Parathyroid adenoma (tissue), 2 donors: ENCODE data around the gene EHHADH.

ENCODE experiments used
- H2AFZ ChIP-seq: fragments of 300-600 bp; sonication (generic); one replicate; pipeline ENCODE4 v1.7.0; 2017; ENCODE audit warnings: antibody characterized with exemption, mild to moderate bottlenecking
- H3K27ac ChIP-seq: fragments of 300-600 bp; sonication (generic); one replicate; pipeline ENCODE4 v1.7.0; 2017
- H3K27me3 ChIP-seq: fragments of 300-600 bp; sonication (generic); one replicate; pipeline ENCODE4 v1.7.0; 2017; ENCODE audit warnings: low read length; ENCODE audit not compliant: control insufficient read depth, insufficient read depth
- H3K36me3 ChIP-seq: fragments of 300-600 bp; sonication (generic); one replicate; pipeline ENCODE4 v1.7.0; 2017; ENCODE audit warnings: low read length; ENCODE audit not compliant: control insufficient read depth, insufficient read depth
- H3K4me1 ChIP-seq: fragments of 300-600 bp; sonication (generic); one replicate; pipeline ENCODE4 v1.7.0; 2017; ENCODE audit warnings: control low read depth
- H3K4me2 ChIP-seq: fragments of 300-600 bp; sonication (generic); one replicate; pipeline ENCODE4 v1.7.0; 2017; ENCODE audit warnings: low read length
- H3K4me3 ChIP-seq: fragments of 300-600 bp; sonication (generic); one replicate; pipeline ENCODE4 v1.7.0; 2017; ENCODE audit warnings: low read depth, low read length
- H3K79me2 ChIP-seq: fragments of 300-600 bp; sonication (generic); one replicate; pipeline ENCODE4 v1.7.0; 2017; ENCODE audit warnings: control low read depth
- H3K9ac ChIP-seq: fragments of 300-600 bp; sonication (generic); one replicate; pipeline ENCODE4 v1.7.0; 2017; ENCODE audit warnings: mild to moderate bottlenecking
- H3K9me3 ChIP-seq: fragments of 300-600 bp; sonication (generic); one replicate; pipeline ENCODE4 v1.7.0; 2017; ENCODE audit warnings: low read length; ENCODE audit not compliant: control insufficient read depth
- CTCF ChIP-seq: fragments of 300-600 bp; sonication (generic); IDR thresholded peaks from one replicate; pipeline ENCODE4 v1.7.0; 2017; ENCODE audit warnings: antibody characterized with exemption, mild to moderate bottlenecking
- donor health status: primary hyperparathyroidism.

The EHHADH gene

GRCh38 chr3:185207931-185208746 lies 45.7 kb downstream of the EHHADH start:
- Histone ChIP-seq H3K36me3 (no peaks in the 10 kb centered on the region), H3K27ac (no peak overlapping the region), H3K9me3 (no peaks in the 10 kb centered on the region), H3K27me3 (no peaks in the 10 kb centered on the region), H3K9ac (no peak overlapping the region), H3K4me1 (no peaks in the 10 kb centered on the region), H2AFZ (no peak overlapping the region), H3K4me3 (no peak overlapping the region), H3K79me2 (no peaks in the 10 kb centered on the region), H3K4me2 (no peak overlapping the region)
- TF ChIP-seq CTCF: no peak

- H3K27me3 ChIP-seq: no peaks in the 10 kb centered on the region
- no peak overlapping the region for H3K9ac ChIP-seq
- no peak overlapping the region for H2AFZ ChIP-seq
- H3K4me3 ChIP-seq: no peak overlapping the region
- H3K36me3 ChIP-seq: no peaks in the 10 kb centered on the region
- no peak for TF ChIP-seq CTCF
- no peak overlapping the region for H3K4me2 ChIP-seq
- no peaks in the 10 kb centered on the region for H3K9me3 ChIP-seq
- H3K79me2 ChIP-seq: no peaks in the 10 kb centered on the region
- H3K4me1 ChIP-seq: no peaks in the 10 kb centered on the region
- no peak overlapping the region for H3K27ac ChIP-seq
Measured at GRCh38 chr3:185207481-185207880, 46.4 kb downstream of the EHHADH start.

GRCh38 chr3:185205865-185206264 lies 48.0 kb downstream of the EHHADH start:
- H3K4me3 ChIP-seq: no peak overlapping the region
- no peaks in the 10 kb centered on the region for H3K79me2 ChIP-seq
- TF ChIP-seq CTCF: no peak
- no peaks in the 10 kb centered on the region for H3K36me3 ChIP-seq
- no peak overlapping the region for H2AFZ ChIP-seq
- no peaks in the 10 kb centered on the region for H3K27me3 ChIP-seq
- no peak overlapping the region for H3K27ac ChIP-seq
- H3K4me1 ChIP-seq: no peaks in the 10 kb centered on the region
- no peak overlapping the region for H3K9ac ChIP-seq
- H3K9me3 ChIP-seq: no peaks in the 10 kb centered on the region
- no peak overlapping the region for H3K4me2 ChIP-seq

- no peak overlapping the region for H3K27ac ChIP-seq
- H3K79me2 ChIP-seq: no peaks in the 10 kb centered on the region
- no peak overlapping the region for H3K4me3 ChIP-seq
- H3K4me2 ChIP-seq: no peak overlapping the region
- no peak for TF ChIP-seq CTCF
- H3K9me3 ChIP-seq: no peaks in the 10 kb centered on the region
- H2AFZ ChIP-seq: no peak overlapping the region
- H3K9ac ChIP-seq: no peak overlapping the region
- no peaks in the 10 kb centered on the region for H3K4me1 ChIP-seq
- no peaks in the 10 kb centered on the region for H3K36me3 ChIP-seq
- no peaks in the 10 kb centered on the region for H3K27me3 ChIP-seq
Measured at GRCh38 chr3:185204894-185205293, 49.0 kb downstream of the EHHADH start.

- Histone ChIP-seq H3K4me2 (no peak overlapping the region), H3K4me1 (no peaks in the 10 kb centered on the region), H2AFZ (no peak overlapping the region), H3K27me3 (no peaks in the 10 kb centered on the region), H3K79me2 (no peaks in the 10 kb centered on the region), H3K4me3 (no peak overlapping the region), H3K9me3 (no peaks in the 10 kb centered on the region), H3K27ac (no peak overlapping the region), H3K9ac (no peak overlapping the region), H3K36me3 (no peaks in the 10 kb centered on the region)
- TF ChIP-seq CTCF: no peak
Measured at GRCh38 chr3:185200639-185201038, 53.2 kb downstream of the EHHADH start.
